HL-60/S4 treated with retinoic acid at 250 ng/mL for 4 days and 3 days (cell line): Measurements from ENCODE around the gene TYMS.

Experiments
- in situ Hi-C: fragments of 300-500 bp; cut with MboI; formaldehyde crosslinking; loops from 2 replicates; pipeline ENCODE4 v1.7.0; 2022; ENCODE audit warnings: low sequenced_read_pairs

The TYMS gene

GRCh38 chr18:657311-658000 lies at the start of gene TYMS:
Gene TYMS (plus strand): TSS chr18:657653. CDS start chr18:657743, 90 bp downstream.
- in situ Hi-C loops: no loop called here

GRCh38 chr18:607930-608329 lies 49.5 kb upstream of the TYMS start:
- in situ Hi-C loops: no loop called here

DNA sequence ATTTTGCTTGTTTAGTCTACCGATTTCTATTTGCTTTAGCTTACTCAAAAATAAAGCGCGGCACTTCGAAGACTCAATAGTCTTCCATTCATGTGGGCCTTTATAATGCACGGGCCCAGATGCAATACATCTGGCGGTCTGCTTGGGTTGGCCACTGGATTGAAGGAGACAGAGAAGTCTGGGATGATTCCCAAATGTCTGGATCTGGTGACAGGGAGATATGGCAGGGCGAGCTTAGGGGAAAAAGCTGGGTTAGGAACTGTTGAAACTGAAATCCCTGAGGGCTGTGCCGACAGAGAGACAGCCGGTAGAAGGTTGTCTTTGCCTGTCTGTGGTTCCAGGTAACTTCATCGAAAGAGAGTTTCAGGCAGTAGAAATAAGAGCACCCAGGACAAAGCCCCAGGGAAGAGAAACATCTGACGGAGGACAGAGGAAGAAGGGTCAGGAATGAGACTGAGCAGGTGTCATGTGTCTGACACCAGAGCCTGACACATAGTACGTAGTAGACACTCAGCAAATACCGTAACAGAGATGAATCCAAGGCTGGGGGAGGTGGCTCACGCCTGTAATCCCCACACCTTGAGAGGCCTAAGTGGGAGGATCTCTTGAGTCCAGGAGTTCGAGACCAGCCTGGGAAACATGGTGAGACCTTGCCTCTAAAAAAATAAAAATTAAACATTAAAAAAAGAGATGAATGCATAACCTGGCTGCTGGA lies 47.1 kb upstream of the TYMS start:
- in situ Hi-C loops: no loop called here

DNA sequence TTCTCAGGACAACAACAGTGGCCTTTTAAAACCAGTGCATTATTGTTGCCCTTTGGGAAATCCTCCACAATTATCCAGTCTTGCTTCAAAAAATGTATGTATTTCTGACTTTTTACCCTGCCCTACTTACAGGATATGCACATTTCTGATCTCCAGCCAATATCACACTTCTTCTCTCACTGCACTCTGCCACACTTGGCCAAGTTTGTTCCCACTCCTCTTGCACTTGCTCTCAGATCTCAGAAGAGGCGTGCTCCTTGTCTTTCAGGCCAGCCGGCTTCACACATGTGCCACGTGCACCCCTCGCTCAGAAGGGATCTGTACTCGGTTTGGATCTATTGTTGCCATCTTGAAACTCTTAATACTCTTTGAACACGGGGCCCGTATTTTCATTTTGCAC lies 45.3 kb upstream of the TYMS start:
- in situ Hi-C loops: no loop called here

DNA sequence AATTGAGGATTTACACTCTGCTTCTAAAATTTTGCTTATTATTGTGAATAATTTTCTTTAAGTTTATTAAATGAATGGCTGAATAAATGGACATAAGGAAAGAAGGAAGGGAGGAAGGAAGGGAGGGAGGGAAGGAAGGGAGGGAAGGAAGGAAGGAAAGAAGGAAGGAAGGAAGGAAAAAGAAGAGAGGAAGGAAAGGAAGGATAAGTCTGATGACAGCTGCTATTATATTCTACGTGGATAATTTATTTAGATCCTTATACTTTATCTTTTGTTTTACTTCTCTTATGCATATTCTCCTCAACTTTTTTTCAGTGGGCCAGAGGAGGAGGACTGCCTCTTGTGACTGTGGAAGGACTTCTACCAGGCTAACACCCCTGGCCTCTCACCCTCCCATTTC lies 43.3 kb upstream of the TYMS start:
- in situ Hi-C loops: no loop called here

- in situ Hi-C loops: loop anchor here (5.0 kb wide), 1 partner anchor 328 kb away; no protein-coding TSS in a partner anchor
These were observed 42.3 kb upstream of the TYMS start for GRCh38 chr18:615092-615521.

GRCh38 chr18:615773-616172 lies 41.7 kb upstream of the TYMS start:
- in situ Hi-C loops: loop anchor here (5.0 kb wide), 1 partner anchor 328 kb away; no protein-coding TSS in a partner anchor

- in situ Hi-C loops: loop anchor here (5.0 kb wide), 1 partner anchor 329 kb away; no protein-coding TSS in a partner anchor
These were observed 41.0 kb upstream of the TYMS start for GRCh38 chr18:616380-616995.

GRCh38 chr18:617970-618504 lies 39.4 kb upstream of the TYMS start:
- in situ Hi-C loops: loop anchor here (5.0 kb wide), 1 partner anchor 331 kb away; no protein-coding TSS in a partner anchor

- in situ Hi-C loops: loop anchor here (5.0 kb wide), 1 partner anchor 331 kb away; no protein-coding TSS in a partner anchor
These were observed 38.8 kb upstream of the TYMS start for GRCh38 chr18:618618-619017.

- in situ Hi-C loops: no loop called here
These were observed 36.0 kb upstream of the TYMS start for GRCh38 chr18:621291-622043.

DNA sequence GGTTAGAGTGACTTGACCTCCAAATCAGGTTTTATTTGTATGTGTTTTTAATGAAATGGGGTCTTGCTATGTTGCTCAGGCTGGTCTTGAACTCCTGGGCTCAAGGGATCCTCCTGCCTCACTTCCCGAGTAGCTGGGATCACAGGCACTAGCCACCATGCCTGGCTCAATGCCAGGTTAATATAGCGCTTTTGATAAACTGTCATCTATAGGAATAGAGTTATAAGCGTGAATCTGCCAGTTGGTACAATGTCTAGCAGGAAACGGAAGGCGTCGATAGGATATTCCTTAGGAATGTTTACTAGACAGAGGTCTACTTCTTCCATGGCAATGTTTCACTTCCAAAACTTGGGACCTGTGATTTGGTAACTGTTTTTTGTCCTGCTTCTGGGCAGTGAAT lies 35.2 kb upstream of the TYMS start:
- in situ Hi-C loops: no loop called here

DNA sequence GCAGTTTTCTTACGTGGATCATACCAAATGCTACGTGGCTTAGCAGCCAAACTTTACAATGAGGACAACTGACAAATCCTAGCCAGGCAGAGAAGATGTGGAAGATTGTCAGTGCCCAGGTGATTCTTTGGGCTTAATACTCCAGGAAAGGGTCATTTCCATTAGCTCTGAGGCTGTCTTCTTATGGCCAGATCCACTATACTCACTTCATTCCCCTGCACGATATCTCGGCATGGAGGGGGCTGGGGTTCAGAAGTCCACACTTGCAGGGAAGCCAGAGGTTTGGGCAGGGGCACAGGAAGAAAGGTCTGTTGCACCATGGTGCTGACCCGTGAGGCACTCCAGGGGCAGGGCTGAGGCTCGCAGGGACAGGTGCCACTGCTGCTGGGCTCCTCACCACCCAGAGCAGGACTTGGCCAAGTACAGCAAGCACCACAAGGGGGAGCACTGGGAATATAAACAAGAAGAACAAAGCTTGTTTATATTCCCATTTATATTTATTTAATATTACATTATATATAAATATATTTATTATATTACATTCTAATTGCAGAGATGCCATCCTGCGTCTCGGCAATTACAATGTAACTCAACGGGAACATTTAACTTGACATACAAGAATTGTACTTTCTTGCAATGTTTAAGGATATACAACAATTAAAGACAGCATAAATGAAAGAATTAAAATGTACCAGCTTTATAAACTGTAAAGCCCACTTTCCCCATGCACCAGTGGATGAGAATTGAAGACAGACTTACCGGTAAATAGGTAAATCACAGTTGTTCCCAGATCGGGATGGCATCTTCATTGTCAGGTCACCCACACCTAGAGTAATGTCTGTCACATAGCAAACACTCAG lies 33.5 kb upstream of the TYMS start:
- in situ Hi-C loops: no loop called here

- in situ Hi-C loops: loop anchor here (25.0 kb wide), 1 partner anchor 210 kb away; no protein-coding TSS in a partner anchor
These were observed 30.2 kb upstream of the TYMS start for GRCh38 chr18:627231-627630.

GRCh38 chr18:629269-630150 lies 27.9 kb upstream of the TYMS start:
- in situ Hi-C loops: loop anchor here (25.0 kb wide), 1 partner anchor 208 kb away; no protein-coding TSS in a partner anchor

DNA sequence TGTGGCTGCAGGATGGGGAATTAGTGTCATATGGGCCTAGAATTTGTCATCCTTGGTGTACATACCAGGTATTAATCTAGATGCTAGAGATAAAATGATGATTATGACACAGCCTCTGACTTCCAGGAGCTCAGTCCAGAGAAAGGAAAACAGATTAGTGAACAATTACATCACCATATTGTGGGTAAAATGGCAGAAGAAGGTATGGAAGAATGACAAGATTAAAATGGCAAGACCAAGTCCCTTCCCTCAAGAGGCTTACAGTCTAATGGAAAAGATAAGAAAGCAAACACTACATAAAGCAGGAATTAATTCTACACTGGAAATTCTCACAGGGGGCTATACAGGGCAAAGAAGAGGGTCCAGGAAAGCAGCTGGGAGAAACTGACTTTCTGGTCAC lies 25.9 kb upstream of the TYMS start:
- in situ Hi-C loops: loop anchor here (25.0 kb wide), 1 partner anchor 206 kb away; no protein-coding TSS in a partner anchor

- in situ Hi-C loops: loop anchor here (25.0 kb wide), 1 partner anchor 203 kb away; no protein-coding TSS in a partner anchor
These were observed 22.9 kb upstream of the TYMS start for GRCh38 chr18:634551-635045.

DNA sequence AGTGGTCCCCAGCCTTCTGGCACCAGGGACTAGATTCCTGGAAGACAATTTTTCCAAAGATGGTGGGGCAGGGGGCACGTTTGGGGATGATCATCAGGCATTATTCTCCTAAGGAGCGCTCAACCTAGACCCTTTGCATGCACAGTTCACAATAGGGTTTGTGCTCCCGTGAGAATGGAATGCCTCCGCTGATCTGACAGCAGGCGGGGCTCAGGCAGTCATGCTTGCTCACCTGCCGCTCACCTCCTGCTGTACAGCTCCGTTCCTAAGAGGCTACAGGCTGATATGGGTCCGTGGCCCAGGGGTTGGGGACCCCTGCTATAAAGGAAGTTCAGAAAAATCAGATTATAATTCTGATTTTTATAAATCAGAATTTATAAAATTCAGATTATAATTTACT lies 22.3 kb upstream of the TYMS start:
- in situ Hi-C loops: loop anchor here (25.0 kb wide), 1 partner anchor 202 kb away; no protein-coding TSS in a partner anchor
